GM12892 (cell line): ENCODE results near the gene MLYCD.

Source experiments
- DNase-seq: peaks from one replicate; pipeline ENCODE4 v3.0.0; 2011; ENCODE audit not compliant: insufficient read length
- FAIRE-seq: peaks from 2 replicates; lab custom pipeline; 2011; peaks lifted over from hg19 to GRCh38; lab: Jason Lieb, UNC
- POLR2A ChIP-seq: IDR thresholded peaks from 2 replicates; pipeline ENCODE4 v1.6.1; 2011; ENCODE audit warnings: low read depth, low read length, control low read depth
- POLR2AphosphoS5 ChIP-seq: IDR thresholded peaks from 2 replicates; pipeline ENCODE4 v1.6.1; 2011; ENCODE audit warnings: low read depth, low read length, control low read depth
- TAF1 ChIP-seq: IDR thresholded peaks from 2 replicates; pipeline ENCODE4 v1.6.1; 2011; ENCODE audit warnings: low read depth, mild to moderate bottlenecking, control low read depth, low read length, borderline replicate concordance

Gene MLYCD

DNA sequence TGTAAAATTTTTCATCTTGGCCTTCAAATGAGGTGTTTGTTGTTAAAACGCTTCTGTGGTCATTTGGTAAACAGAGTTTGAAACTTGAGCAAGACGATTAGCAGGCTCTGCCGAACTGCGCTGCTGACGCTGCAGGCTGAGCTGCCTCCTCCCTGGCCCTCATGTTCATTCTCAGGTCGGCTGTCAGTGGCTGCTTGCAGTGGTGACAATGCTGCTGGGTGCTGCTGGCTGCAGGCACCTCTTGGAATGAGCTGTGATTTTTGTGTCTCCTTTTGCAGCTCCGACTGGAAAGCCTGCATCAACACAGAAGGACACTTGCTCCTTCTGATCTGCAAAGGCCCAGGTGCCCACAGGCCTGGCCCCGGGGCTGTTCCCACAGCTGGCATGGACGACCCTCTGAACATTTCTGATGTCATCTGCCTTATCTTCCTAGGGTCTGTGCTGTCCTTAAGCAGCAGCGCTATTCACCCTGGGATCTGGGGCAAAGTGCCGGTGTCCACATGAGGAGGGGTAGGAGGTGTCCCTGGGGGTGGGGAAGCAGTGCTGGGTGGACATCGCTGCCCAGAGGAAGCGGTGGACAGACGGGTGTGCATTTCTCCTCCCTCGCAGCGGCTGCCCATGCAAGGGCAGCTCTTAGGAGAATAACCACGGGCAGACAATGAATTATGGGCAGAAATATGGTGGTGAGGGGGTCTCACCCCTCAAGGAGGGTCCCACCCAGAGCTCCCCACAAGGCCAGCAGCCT, 31.1 kb downstream of the MLYCD start:
- FAIRE-seq (no peak), DNase-seq (no peak)
- TF ChIP-seq POLR2AphosphoS5 (no peak), TAF1 (no peak), POLR2A (no peak)

GRCh38 chr16:83930730-83931500, 32.0 kb downstream of the MLYCD start:
- TF ChIP-seq TAF1 = no peak
- TF ChIP-seq POLR2A = no peak
- no peak for TF ChIP-seq POLR2AphosphoS5
- FAIRE-seq (no peak), DNase-seq (no peak)

GRCh38 chr16:83931556-83931955, 32.6 kb downstream of the MLYCD start:
- FAIRE-seq (no peak), DNase-seq (no peak)
- TF ChIP-seq POLR2AphosphoS5 = no peak
- no peak for TF ChIP-seq TAF1
- no peak for TF ChIP-seq POLR2A

- no peak for TF ChIP-seq TAF1
- no peak for TF ChIP-seq POLR2A
- TF ChIP-seq POLR2AphosphoS5 = no peak
Observed at GRCh38 chr16:83932304-83932703, 33.4 kb downstream of the MLYCD start.

DNA sequence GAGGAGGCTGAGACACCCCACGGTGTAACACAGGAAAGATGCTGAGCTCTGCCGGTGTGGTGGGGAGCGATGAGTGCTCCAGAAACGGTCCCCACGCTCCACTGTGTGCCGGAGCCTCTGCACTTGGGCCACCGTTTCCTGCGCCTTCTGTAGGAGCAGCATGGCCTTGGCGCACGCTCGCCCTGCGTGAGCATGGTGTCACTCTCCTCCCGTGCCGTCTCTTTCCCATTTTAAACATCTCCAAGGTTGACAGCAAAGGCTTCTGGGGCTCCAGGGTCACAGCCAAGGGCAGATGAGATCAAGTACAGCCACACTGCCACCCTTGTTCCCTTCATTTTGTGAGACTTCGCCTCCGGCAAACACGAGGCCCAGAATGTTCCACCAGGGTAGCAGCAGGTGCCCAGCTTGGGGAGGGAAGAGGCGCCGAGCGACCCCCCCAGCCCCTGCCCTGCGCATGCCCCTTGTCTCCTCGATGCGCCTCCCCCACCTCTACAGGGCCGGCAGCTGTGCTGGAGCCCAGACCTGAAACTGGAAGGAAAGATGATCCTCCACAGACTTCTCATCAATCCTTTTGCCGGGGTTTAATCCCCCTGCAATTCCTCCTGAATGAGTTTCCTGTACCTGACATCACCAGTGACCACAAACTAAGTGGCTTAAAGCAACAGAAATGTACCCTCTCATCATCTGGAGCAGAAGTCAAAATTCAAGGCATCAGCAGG, 34.2 kb downstream of the MLYCD start:
- no peak for FAIRE-seq
- TF ChIP-seq POLR2A (no peak), TAF1 (no peak), POLR2AphosphoS5 (no peak)
- no peak for DNase-seq

More at GRCh38 chr16:83932304-83932703, 33.4 kb downstream of the MLYCD start:
- DNase-seq = no peak
- no peak for FAIRE-seq

DNA sequence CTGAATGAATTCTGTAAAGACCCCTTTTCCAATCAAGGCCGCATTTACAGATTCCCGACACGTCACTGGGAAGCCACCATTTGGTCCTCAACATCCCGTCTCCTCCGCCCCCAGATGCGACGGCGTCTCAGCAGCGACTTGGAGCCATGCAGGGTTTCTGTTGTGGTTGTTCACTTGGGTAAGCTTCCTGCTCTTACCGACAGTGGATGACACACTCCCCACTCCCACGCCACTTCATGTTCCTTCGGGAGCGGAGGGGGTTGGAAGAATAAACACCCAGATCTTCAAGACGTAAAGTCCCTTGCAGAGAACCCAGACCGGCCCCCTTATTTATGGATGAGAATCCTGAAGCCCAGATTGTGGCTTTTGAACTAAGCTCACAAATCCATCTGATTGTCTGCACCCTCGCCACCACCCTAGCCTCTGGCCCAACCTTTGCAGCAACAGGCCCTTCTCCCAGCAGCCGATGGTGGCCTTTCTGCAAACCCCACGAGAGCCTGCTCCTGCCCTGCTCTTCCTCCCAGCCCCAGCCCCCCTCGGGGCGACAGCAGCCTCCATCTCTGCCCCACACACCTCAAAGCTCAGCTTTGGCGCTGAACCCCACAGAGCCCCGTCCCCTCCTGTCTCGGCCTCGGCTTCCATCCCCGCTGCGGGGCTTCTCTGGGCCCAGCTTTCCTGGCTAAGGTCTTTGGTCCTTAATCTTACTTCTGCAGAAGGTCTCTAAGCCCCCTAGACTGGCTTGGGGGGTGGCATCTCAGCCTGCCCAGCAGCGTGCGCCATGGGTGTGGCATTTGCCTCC, 35.2 kb downstream of the MLYCD start:
- DNase-seq (no peak), FAIRE-seq (no peak)
- TF ChIP-seq TAF1 = no peak
- no peak for TF ChIP-seq POLR2A
- no peak for TF ChIP-seq POLR2AphosphoS5

DNA sequence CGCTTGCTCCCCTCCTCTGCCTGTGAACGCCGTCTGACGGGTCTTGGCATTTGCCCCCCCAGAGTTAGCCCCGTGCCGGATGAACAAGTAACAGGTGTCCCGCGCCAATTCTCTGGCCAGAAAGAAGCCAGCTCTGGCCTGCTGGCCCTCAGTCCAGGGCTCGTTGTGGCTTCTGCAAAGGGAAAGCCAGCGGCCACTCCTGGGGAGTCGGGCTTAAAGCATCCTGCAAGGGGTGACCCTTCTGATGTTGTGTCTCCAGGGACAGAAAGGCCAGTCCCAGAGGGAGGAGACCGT, 35.7 kb downstream of the MLYCD start:
- FAIRE-seq = no peak
- TF ChIP-seq POLR2A = no peak
- TF ChIP-seq TAF1 = no peak
- TF ChIP-seq POLR2AphosphoS5 = no peak

DNA sequence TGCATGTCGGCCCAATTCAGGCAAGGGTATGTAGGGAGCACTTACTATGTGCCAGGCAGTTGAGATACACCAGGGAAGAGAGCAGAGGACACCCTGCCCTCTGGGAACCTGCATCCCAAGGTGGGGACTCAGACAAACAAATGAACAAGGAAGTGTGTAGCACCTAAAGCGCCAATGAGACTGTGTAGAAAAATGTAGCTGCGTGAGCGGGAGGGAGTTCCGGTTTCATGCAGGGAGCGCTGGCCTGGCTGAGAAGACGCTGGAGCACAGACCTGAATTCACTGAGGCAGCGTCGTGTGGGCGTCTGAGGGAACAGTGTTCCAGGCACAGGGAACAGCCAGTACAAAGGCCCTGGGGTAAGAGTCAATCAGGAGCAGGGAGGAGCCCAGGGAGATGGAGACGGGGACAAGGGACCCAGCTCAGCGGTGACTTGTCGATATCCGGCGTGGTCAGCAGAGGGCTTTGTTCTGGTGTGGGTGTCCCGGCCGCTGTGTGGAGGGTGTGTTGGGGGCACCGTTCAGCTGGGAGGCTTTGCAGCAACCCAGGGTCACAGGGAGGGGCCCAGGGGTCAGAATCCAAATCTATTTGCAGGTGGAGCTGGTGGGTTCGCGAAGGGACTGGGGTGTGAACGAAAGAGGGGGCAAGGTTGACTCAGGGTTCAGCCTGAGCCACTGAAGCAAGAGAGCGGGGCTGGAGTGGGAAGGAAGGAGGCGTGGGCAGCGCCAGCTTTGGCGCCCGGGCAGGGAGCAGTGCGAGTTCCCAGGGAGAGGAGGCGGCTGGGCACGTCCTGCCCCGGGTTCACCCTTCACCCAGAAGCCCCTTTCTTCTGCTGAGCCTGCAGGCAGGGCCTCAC, 36.3 kb downstream of the MLYCD start:
- DNase-seq = no peak
- FAIRE-seq = no peak
- TF ChIP-seq TAF1 (no peak), POLR2AphosphoS5 (no peak), POLR2A (no peak)

More for the DNA sequence above, 35.7 kb downstream of the MLYCD start:
- no peak for DNase-seq

- FAIRE-seq = no peak
- DNase-seq = no peak
- no peak for TF ChIP-seq POLR2AphosphoS5
Observed at GRCh38 chr16:83935858-83936255, 36.9 kb downstream of the MLYCD start.

DNA sequence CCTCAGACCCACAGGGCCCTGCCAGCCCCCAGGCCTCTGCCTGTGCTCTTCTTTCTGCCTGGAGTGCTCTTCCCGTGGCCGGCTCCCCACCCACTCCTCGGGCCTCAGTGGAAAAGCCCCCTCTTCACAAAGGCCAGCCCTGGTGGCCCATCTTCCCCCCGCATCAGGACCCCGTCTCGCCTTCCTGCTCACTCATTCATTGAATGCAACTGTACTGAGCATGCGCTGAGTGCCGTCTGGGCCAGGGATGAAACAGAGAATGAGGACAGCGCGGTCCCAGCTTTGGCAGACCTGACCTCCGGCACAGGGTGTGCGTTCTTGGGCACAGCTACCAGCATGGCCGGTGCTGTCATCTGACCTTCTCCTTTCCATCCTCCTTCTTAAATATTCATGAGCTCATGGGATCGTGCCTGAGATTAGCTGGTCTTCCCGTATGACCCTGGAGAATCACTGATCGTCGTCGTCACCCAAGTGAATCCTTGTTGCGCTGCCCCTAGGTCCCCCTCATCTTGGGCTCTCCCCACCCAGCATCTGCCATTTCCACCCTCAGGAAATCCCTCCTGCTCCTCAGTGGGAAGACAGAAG, 37.8 kb downstream of the MLYCD start:
- FAIRE-seq (no peak), DNase-seq (no peak)
- TF ChIP-seq TAF1 (no peak), POLR2AphosphoS5 (no peak), POLR2A (no peak)
